ENCODE results near the gene BRIP1.

The BRIP1 gene

GRCh38 chr17:61714300-61714699 is 149.0 kb downstream of the BRIP1 start:
- TF ChIP-seq CREB1 (IDR thresholded peaks at IDR 0.05; ENCODE audit: low read depth) (no peak), REST (IDR thresholded peaks at IDR 0.05; ENCODE audit: low read depth) (no peak), YY1 (IDR thresholded peaks at IDR 0.05; ENCODE audit: low read depth) (no peak), USF1 (IDR thresholded peaks at IDR 0.05) (no peak), MAX (IDR thresholded peaks at IDR 0.05) (no peak), CEBPB (IDR thresholded peaks at IDR 0.05) (no peak), TAF1 (IDR thresholded peaks at IDR 0.05; ENCODE audit: low read depth) (no peak), ZBTB7A (IDR thresholded peaks at IDR 0.05; ENCODE audit: low read depth) (no peak), EP300 (IDR thresholded peaks at IDR 0.05; ENCODE audit: borderline replicate concordance) (no peak), EGR1 (IDR thresholded peaks at IDR 0.05) (no peak), NFIC (IDR thresholded peaks at IDR 0.05) (no peak), TCF12 (IDR thresholded peaks at IDR 0.05; ENCODE audit: low read depth) (no peak), RAD21 (IDR thresholded peaks at IDR 0.05; ENCODE audit: low read depth) (no peak), FOXM1 (IDR thresholded peaks at IDR 0.05; ENCODE audit: borderline replicate concordance, low read depth) (no peak), TEAD4 (IDR thresholded peaks at IDR 0.05) (no peak)

DNA sequence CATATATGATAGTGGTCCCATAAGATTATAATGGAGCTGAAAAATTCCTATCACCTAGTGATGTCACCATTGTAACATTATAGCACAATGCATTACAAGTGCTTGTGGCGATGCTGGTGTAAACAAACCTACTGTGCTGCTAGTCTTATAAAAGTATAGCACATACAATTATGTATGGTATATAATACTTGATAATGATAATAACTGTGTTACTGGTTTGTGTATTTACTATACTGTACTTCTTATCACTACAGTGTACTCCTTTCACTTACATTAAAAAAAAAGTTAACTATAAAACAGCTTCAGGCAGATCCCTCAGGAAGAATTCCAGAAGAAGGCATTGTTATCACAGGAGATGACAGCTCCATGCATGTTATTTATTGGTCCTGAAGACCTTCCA is 150.3 kb downstream of the BRIP1 start:
- TF ChIP-seq TCF12 (IDR thresholded peaks at IDR 0.05; ENCODE audit: low read depth) (no peak), CREB1 (IDR thresholded peaks at IDR 0.05; ENCODE audit: low read depth) (no peak), YY1 (IDR thresholded peaks at IDR 0.05; ENCODE audit: low read depth) (no peak), NFIC (IDR thresholded peaks at IDR 0.05) (no peak), TAF1 (IDR thresholded peaks at IDR 0.05; ENCODE audit: low read depth) (no peak), REST (IDR thresholded peaks at IDR 0.05; ENCODE audit: low read depth) (no peak), USF1 (IDR thresholded peaks at IDR 0.05) (no peak), CEBPB (IDR thresholded peaks at IDR 0.05) (no peak), FOXM1 (IDR thresholded peaks at IDR 0.05; ENCODE audit: borderline replicate concordance, low read depth) (no peak), TEAD4 (IDR thresholded peaks at IDR 0.05) (no peak), EP300 (IDR thresholded peaks at IDR 0.05; ENCODE audit: borderline replicate concordance) (no peak), MAX (IDR thresholded peaks at IDR 0.05) (no peak), EGR1 (IDR thresholded peaks at IDR 0.05) (no peak), RAD21 (IDR thresholded peaks at IDR 0.05; ENCODE audit: low read depth) (no peak), ZBTB7A (IDR thresholded peaks at IDR 0.05; ENCODE audit: low read depth) (no peak)

- TF ChIP-seq TAF1 (IDR thresholded peaks at IDR 0.05; ENCODE audit: low read depth) (no peak), CREB1 (IDR thresholded peaks at IDR 0.05; ENCODE audit: low read depth) (no peak), NFIC (IDR thresholded peaks at IDR 0.05) (no peak), USF1 (IDR thresholded peaks at IDR 0.05) (no peak), EGR1 (IDR thresholded peaks at IDR 0.05) (no peak), TCF12 (IDR thresholded peaks at IDR 0.05; ENCODE audit: low read depth) (no peak), EP300 (IDR thresholded peaks at IDR 0.05; ENCODE audit: borderline replicate concordance) (no peak), MAX (IDR thresholded peaks at IDR 0.05) (no peak), ZBTB7A (IDR thresholded peaks at IDR 0.05; ENCODE audit: low read depth) (no peak), YY1 (IDR thresholded peaks at IDR 0.05; ENCODE audit: low read depth) (no peak), TEAD4 (IDR thresholded peaks at IDR 0.05) (no peak), CEBPB (IDR thresholded peaks at IDR 0.05) (no peak), REST (IDR thresholded peaks at IDR 0.05; ENCODE audit: low read depth) (no peak), FOXM1 (IDR thresholded peaks at IDR 0.05; ENCODE audit: borderline replicate concordance, low read depth) (no peak), RAD21 (IDR thresholded peaks at IDR 0.05; ENCODE audit: low read depth) (no peak)
These were observed 152.8 kb downstream of the BRIP1 start for GRCh38 chr17:61710546-61710945.
